ENCODE data around the gene SFN. TPM values are rescaled to one million over a fixed set of nuclear protein-coding genes. Genes with fewer than 3 reads are reported as not detected.

The SFN gene
- total and polyA plus RNA-seq, 2 of the 13 experiments (the other 11 are each of a cell fraction or from before 2014, with no cell fraction given): 4.3 to 5.6 TPM

GRCh38 chr1:26889551-26890466, 26.9 kb downstream of the SFN start, which contains the start of gene GPN2 (continued):
- TF ChIP-seq ZNF800 (CRISPR knock-in tag; IDR thresholded peaks at IDR 0.05): peak; percentile 75; the same call in 1 of the 2 replicates
- TF ChIP-seq SMARCE1 (IDR thresholded peaks at IDR 0.05; ENCODE audit: borderline replicate concordance): no peak
- TF ChIP-seq ZNF558 (CRISPR knock-in tag; IDR thresholded peaks at IDR 0.05; ENCODE audit: borderline replicate concordance): 0 out of 2 replicates have a peak, but pooled peaks have one; percentile 73
- peak; percentile 44; the same call in 1 of the 2 replicates for TF ChIP-seq HDAC2 (CRISPR knock-in tag; IDR thresholded peaks at IDR 0.05)
- TF ChIP-seq POGZ (CRISPR knock-in tag; IDR thresholded peaks at IDR 0.05): peak; percentile 12; the same call in 1 of the 2 replicates
- no peak for TF ChIP-seq RXRB (CRISPR knock-in tag; IDR thresholded peaks at IDR 0.05; ENCODE audit: borderline replicate concordance)
- TF ChIP-seq IRX3 (CRISPR knock-in tag; IDR thresholded peaks at IDR 0.05; ENCODE audit: borderline replicate concordance, low read depth): 0 out of 2 replicates have a peak, but pooled peaks have one; percentile 57
- TF ChIP-seq PRMT3 (CRISPR knock-in tag; IDR thresholded peaks at IDR 0.05; ENCODE audit: borderline replicate concordance, low read depth): no peak
- TF ChIP-seq FOXC1 (CRISPR knock-in tag; IDR thresholded peaks at IDR 0.05; ENCODE audit: borderline replicate concordance): peak; percentile 90
- TF ChIP-seq ZNF414 (CRISPR knock-in tag; IDR thresholded peaks at IDR 0.05): peak; percentile 89; the same call in 1 of the 2 replicates
- TF ChIP-seq CREM (IDR thresholded peaks at IDR 0.05): peak; percentile 71
- no peak for TF ChIP-seq CREM (CRISPR knock-in tag; IDR thresholded peaks at IDR 0.05)
- TF ChIP-seq ARID4A (CRISPR knock-in tag; IDR thresholded peaks at IDR 0.05; ENCODE audit: borderline replicate concordance): peak; percentile 98
- no peak for TF ChIP-seq MBD4 (IDR thresholded peaks at IDR 0.05; ENCODE audit: borderline replicate concordance, low read length)
- TF ChIP-seq ZNF205 (CRISPR knock-in tag; IDR thresholded peaks at IDR 0.05): peak; percentile 77; the same call in 1 of the 2 replicates
- no peak for TF ChIP-seq MBNL3 (CRISPR knock-in tag; conservative IDR thresholded peaks at IDR 0.05)
- no peak for TF ChIP-seq GTF2F1 (IDR thresholded peaks at IDR 0.05; ENCODE audit: low read length)
- TF ChIP-seq REST (IDR thresholded peaks at IDR 0.05; ENCODE audit: borderline replicate concordance in 1 of 2, low read depth in 1 of 2, low read length in 2 of 2): no peak

Measured in HepG2 (cell line).